AG04450 (cell line): ENCODE results near the gene FILIP1. TPM values are rescaled to one million over a fixed set of nuclear protein-coding genes. Genes with fewer than 3 reads are reported as not detected.

Experiments
- CTCF ChIA-PET: fragments of 300-600, 350-600 bp; formaldehyde crosslinking; extraction: SDS; loops from one replicate; lab custom pipeline; 2022; ENCODE audit warnings: antibody characterized with exemption, inconsistent platforms; lab: Charles Lee
- POLR2A ChIA-PET: fragments of 350-600 bp; formaldehyde crosslinking; extraction: SDS; loops from one replicate; lab custom pipeline; 2021; ENCODE audit warnings: antibody characterized with exemption, inconsistent platforms; lab: Yijun Ruan, JAX
- DNase-seq: peaks from one replicate; pipeline ENCODE4 v3.0.0-alpha.2; 2011; ENCODE audit warnings: low read depth, low spot score
- H3K27ac ChIP-seq: one replicate; pipeline ENCODE4 v1.5.1; 2012; ENCODE audit warnings: low read depth, low read length, control low read depth
- H3K27me3 ChIP-seq: one replicate; pipeline ENCODE4 v1.6.0; 2012; ENCODE audit warnings: low read length; ENCODE audit not compliant: control insufficient read depth, insufficient read depth
- H3K4me3 ChIP-seq: 2 replicates; pipeline ENCODE4 v1.5.1; 2011; ENCODE audit warnings: mild to moderate bottlenecking, low read depth, low read length, control low read depth
- H3K9me3 ChIP-seq: 2 replicates; pipeline ENCODE4 v1.5.1; 2012; ENCODE audit warnings: low read length; ENCODE audit not compliant: control insufficient read depth, insufficient read depth
- polyA plus RNA-seq: library from polyadenylated mRNA; depleted of rRNA; stranded (reverse); fragments of >200 nt; gene quantifications from 2 replicates; pipeline ENCODE4 v1.2.3, GENCODE V29; 2011
- TF ChIP-seq, protein P1 (sequence below): IDR thresholded peaks from 2 replicates; pipeline ENCODE4 v1.5.1; 2011; ENCODE audit warnings: low read depth, low read length, control low read depth, inconsistent platforms

The FILIP1 gene
- polyA plus RNA-seq, 1 experiment = 0.12 TPM

DNA sequence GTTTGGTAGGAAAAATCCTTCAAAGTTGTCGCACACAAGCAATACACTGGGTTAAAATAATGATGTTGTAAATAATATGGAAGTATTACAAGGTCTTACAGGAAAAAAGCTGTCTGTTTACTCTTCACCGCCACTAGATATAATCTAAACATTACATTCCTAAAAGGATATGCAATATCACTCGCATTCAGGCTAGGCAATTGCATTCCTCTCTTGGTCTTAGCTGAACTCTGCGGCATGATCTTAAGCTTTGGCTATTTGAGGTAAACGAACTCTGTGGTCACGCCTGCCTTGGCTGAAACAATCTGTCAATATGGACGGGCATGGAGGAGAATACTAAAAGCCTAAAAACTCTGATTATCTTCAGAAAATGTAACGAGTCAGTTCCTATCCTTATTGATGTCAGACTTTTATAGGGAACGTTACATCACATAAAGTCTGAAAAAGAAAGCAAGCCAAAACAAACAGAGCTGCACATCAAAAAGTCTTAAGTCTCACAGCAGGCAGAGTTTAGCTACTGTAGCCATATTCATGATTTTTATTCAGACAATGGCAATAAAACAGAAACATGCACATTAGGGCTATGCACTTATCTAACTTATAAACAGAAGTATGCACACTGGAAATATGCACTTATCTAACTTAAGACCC, 30.8 kb upstream of the FILIP1 start:
- Histone ChIP-seq H3K9me3 (no peaks in the 10 kb centered on the region), H3K27ac (no peak overlapping the region), H3K4me3 (no peak overlapping the region), H3K27me3 (no peaks in the 10 kb centered on the region)
- TF ChIP-seq, protein P1, sequence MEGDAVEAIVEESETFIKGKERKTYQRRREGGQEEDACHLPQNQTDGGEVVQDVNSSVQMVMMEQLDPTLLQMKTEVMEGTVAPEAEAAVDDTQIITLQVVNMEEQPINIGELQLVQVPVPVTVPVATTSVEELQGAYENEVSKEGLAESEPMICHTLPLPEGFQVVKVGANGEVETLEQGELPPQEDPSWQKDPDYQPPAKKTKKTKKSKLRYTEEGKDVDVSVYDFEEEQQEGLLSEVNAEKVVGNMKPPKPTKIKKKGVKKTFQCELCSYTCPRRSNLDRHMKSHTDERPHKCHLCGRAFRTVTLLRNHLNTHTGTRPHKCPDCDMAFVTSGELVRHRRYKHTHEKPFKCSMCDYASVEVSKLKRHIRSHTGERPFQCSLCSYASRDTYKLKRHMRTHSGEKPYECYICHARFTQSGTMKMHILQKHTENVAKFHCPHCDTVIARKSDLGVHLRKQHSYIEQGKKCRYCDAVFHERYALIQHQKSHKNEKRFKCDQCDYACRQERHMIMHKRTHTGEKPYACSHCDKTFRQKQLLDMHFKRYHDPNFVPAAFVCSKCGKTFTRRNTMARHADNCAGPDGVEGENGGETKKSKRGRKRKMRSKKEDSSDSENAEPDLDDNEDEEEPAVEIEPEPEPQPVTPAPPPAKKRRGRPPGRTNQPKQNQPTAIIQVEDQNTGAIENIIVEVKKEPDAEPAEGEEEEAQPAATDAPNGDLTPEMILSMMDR = no peak
- DNase-seq = peak; percentile 93
- CTCF ChIA-PET = interaction anchor here (1.3 to 4.0 kb wide), 4 partner anchors 22 to 257 kb away, joined by 6 to 28 read pairs (median 19); no protein-coding TSS in a partner anchor
- POLR2A ChIA-PET = interaction anchor here (0.6 to 1.6 kb wide), 11 partner anchors 66 to 319 kb away, joined by 3 to 9 read pairs (median 3); partner anchors contain the start of genes COX7A2 and TMEM30A

DNA sequence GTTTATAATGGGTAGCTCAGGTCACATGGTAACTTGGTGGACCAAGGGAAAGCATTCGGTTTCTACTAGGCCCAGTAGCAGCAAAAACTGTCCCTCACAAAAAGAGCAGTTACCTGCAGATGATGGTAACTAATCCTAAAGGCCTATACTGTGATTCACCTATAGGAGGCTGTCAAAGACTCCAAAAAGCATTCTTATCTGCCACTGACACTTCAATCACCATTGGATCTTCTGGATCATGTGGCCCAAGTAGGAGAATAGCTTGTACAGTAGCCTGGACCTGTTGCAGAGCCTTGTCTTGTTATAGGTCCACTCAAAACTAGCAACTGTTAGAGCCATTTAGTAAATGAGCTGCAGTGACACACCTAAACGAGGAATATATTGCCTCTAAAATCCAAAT, 23.2 kb upstream of the FILIP1 start:
- CTCF ChIA-PET = no interaction called here
- H3K4me3 ChIP-seq = no peak overlapping the region
- TF ChIP-seq, protein P1 = no peak
- H3K9me3 ChIP-seq = no peaks in the 10 kb centered on the region
- H3K27ac ChIP-seq = no peak overlapping the region
- POLR2A ChIA-PET = no interaction called here
- DNase-seq = no peak
- H3K27me3 ChIP-seq = no peaks in the 10 kb centered on the region

DNA sequence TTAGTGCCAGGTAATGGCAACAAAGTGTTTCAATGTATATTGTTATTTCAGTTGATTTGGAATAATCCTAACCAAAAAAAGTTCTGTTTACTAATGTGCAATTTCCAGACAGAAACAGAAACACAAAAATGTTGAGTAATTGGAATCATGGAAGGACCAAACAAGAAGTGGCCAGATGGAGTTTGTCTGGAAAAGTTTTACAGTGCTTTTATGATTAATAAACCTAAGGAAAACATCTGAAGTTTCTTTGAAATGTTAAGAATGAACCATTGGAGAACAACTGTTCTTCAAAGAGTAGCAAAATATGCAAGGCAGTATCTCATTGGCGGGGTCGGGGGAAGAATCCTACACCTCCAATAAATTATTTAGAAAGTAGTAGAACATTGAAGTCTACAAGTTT, 19.0 kb upstream of the FILIP1 start:
- ChIA-PET CTCF (interaction anchor here (1.4 to 1.8 kb wide), 3 partner anchors 10 to 215 kb away, joined by 3 to 4 read pairs (median 3); no protein-coding TSS in a partner anchor), POLR2A (no interaction called here)
- H3K9me3 ChIP-seq = no peaks in the 10 kb centered on the region
- no peaks in the 10 kb centered on the region for H3K27me3 ChIP-seq
- H3K4me3 ChIP-seq = no peak overlapping the region
- no peak overlapping the region for H3K27ac ChIP-seq
- TF ChIP-seq, protein P1 = no peak
- DNase-seq = no peak

DNA sequence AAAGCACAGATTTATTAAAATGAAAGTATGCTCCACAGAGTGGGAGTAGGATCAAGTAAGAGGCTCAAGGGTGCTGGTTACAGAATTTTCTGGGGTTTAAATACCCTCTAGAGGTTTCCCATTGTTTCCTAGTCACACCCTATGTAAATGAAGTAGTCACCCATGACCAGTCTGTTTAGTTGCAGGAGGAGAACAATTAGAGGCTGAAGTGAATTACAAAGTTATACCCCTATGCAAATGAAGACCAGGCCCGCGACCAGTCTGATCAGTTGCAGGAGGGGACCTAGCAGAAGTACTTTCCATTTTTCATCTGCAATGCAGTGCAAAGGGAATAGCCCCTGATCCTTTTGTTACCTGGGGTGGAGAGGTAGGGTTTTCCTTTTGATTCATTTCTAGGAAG, 11.8 kb upstream of the FILIP1 start:
- no peak overlapping the region for H3K27ac ChIP-seq
- H3K4me3 ChIP-seq = no peak overlapping the region
- POLR2A ChIA-PET = no interaction called here
- no peak for DNase-seq
- TF ChIP-seq, protein P1 = no peak
- H3K9me3 ChIP-seq = no peaks in the 10 kb centered on the region
- CTCF ChIA-PET = interaction anchor here (0.5 to 1.2 kb wide), 5 partner anchors 37 to 238 kb away, joined by 3 to 5 read pairs (median 3); no protein-coding TSS in a partner anchor
- no peaks in the 10 kb centered on the region for H3K27me3 ChIP-seq
